H1 (cell line): ENCODE measurements around the gene C19orf12. TPM values are rescaled to one million over a fixed set of nuclear protein-coding genes. Genes with fewer than 3 reads are reported as not detected.

Experiments
- ASH2L ChIP-seq: fragments of 200-600, 300-600 bp; sonication (generic); IDR thresholded peaks from one replicate; pipeline ENCODE4 v1.7.1; 2017; ENCODE audit warnings: low read length
- ATF3 ChIP-seq: IDR thresholded peaks from 2 replicates; pipeline ENCODE4 v1.6.1; 2011; ENCODE audit warnings: low read depth, mild to moderate bottlenecking, low read length; ENCODE audit not compliant: insufficient read depth
- BCL11A ChIP-seq, 2 experiments: IDR thresholded peaks; one replicate each; pipeline ENCODE4 v1.6.1; 2011; ENCODE audit warnings: low read depth in 2 of 2, low read length in 2 of 2, mild to moderate bottlenecking in 2 of 2
- CBX5 ChIP-seq: fragments of 300-800, 300-1000 bp; sonication (generic); IDR thresholded peaks from 2 replicates; pipeline ENCODE4 v1.7.1; 2016; ENCODE audit warnings: antibody characterized with exemption, low read length, low read depth
- CHD1 ChIP-seq: IDR thresholded peaks from 2 replicates; pipeline ENCODE4 v1.6.1; 2012; ENCODE audit warnings: low read depth, low read length, improper control_type of control experiment
- CHD2 ChIP-seq: IDR thresholded peaks from 2 replicates; pipeline ENCODE4 v1.6.1; 2012; ENCODE audit warnings: low read length, improper control_type of control experiment
- CTBP2 ChIP-seq: IDR thresholded peaks from 2 replicates; pipeline ENCODE4 v1.7.0; 2011; ENCODE audit warnings: borderline replicate concordance, mild to moderate bottlenecking, moderate library complexity, mixed read lengths, low read length; ENCODE audit not compliant: insufficient read depth, insufficient read length
- EZH2 ChIP-seq: fragments of 200-600 bp; sonication (generic); IDR thresholded peaks from 2 replicates; pipeline ENCODE4 v1.7.1; 2012; ENCODE audit warnings: low read depth, mild to moderate bottlenecking, moderate library complexity, low read length, inconsistent platforms; ENCODE audit not compliant: severe bottlenecking
- FOSL1 ChIP-seq: IDR thresholded peaks from 2 replicates; pipeline ENCODE4 v1.6.1; 2011; ENCODE audit warnings: mild to moderate bottlenecking, low read depth, low read length, moderate library complexity; ENCODE audit not compliant: insufficient read depth
- HDAC2 ChIP-seq, 2 experiments: fragments of 300-600 bp in 1 of 2; sonication (generic) in 1 of 2; IDR thresholded peaks; 2 replicates each; pipeline ENCODE4 v1.6.1; 2011 to 2012; ENCODE audit warnings: low read depth in 2 of 2, low read length in 2 of 2, mild to moderate bottlenecking in 2 of 2, moderate library complexity in 2 of 2, borderline replicate concordance in 1 of 2, inconsistent platforms in 1 of 2
- KDM1A ChIP-seq: fragments of 200-600, 300-600 bp; sonication (generic); IDR thresholded peaks from 2 replicates; pipeline ENCODE4 v1.7.1; 2016; ENCODE audit warnings: mild to moderate bottlenecking, low read length, borderline replicate concordance
- MAFK ChIP-seq: IDR thresholded peaks from 2 replicates; pipeline ENCODE4 v1.6.1; 2012; ENCODE audit warnings: low read depth, mild to moderate bottlenecking, improper control_type of control experiment, low read length
- NANOG ChIP-seq: IDR thresholded peaks from 2 replicates; pipeline ENCODE4 v1.6.1; 2011; ENCODE audit warnings: low read length, low read depth, mild to moderate bottlenecking, inconsistent platforms; ENCODE audit not compliant: insufficient read depth, poor library complexity, severe bottlenecking
- POLR2AphosphoS5 ChIP-seq: IDR thresholded peaks from 2 replicates; pipeline ENCODE4 v1.6.1; 2011; ENCODE audit warnings: low read depth, low read length
- RAD21 ChIP-seq, 2 experiments: IDR thresholded peaks in 1 of 2; conservative IDR thresholded peaks in 1 of 2; 2 replicates each; pipeline ENCODE4 v1.6.1; 2011; ENCODE audit warnings: low read depth in 2 of 2, low read length in 2 of 2, improper control_type of control experiment in 1 of 2, inconsistent platforms in 1 of 2, mild to moderate bottlenecking in 1 of 2, moderate library complexity in 1 of 2
- RNF2 ChIP-seq: fragments of 200-900, 300-1000 bp; sonication (generic); IDR thresholded peaks from 2 replicates; pipeline ENCODE4 v1.7.1; 2016; ENCODE audit warnings: borderline replicate concordance, low read depth, mild to moderate bottlenecking, antibody characterized with exemption, low read length; ENCODE audit not compliant: poor library complexity, severe bottlenecking; ENCODE audit errors: missing control alignments
- RXRA ChIP-seq: IDR thresholded peaks from 2 replicates; pipeline ENCODE4 v1.6.1; 2011; ENCODE audit warnings: low read depth, mild to moderate bottlenecking, low read length, moderate library complexity; ENCODE audit not compliant: insufficient read depth
- SIN3A ChIP-seq, 2 experiments: IDR thresholded peaks in 1 of 2; conservative IDR thresholded peaks in 1 of 2; 2 replicates each; pipeline ENCODE4 v1.6.1; 2011 to 2012; ENCODE audit warnings: low read length in 2 of 2, improper control_type of control experiment in 1 of 2, low read depth in 1 of 2, mild to moderate bottlenecking in 1 of 2
- SP4 ChIP-seq: IDR thresholded peaks from 2 replicates; pipeline ENCODE4 v1.6.1; 2012; ENCODE audit warnings: low read length, inconsistent platforms
- TAF1 ChIP-seq: IDR thresholded peaks from 2 replicates; pipeline ENCODE4 v1.6.1; 2011; ENCODE audit warnings: mild to moderate bottlenecking, low read depth, low read length
- TAF7 ChIP-seq: optimal IDR thresholded peaks from 2 replicates; pipeline ENCODE3; 2011; ENCODE audit warnings: low read depth, mild to moderate bottlenecking, inconsistent platforms, low read length, moderate library complexity, borderline replicate concordance
- TCF12 ChIP-seq: IDR thresholded peaks from 2 replicates; pipeline ENCODE4 v1.6.1; 2011; ENCODE audit warnings: low read depth, mild to moderate bottlenecking, low read length
- TEAD4 ChIP-seq: IDR thresholded peaks from 2 replicates; pipeline ENCODE4 v1.6.1; 2012; ENCODE audit warnings: low read depth, low read length, inconsistent platforms, mixed read lengths
- ZNF274 ChIP-seq: IDR thresholded peaks from 2 replicates; pipeline ENCODE4 v1.7.0; 2012; ENCODE audit warnings: low read length, borderline replicate concordance; ENCODE audit errors: extremely low read depth
- polyA plus RNA-seq, 7 experiments: library from polyadenylated mRNA; depleted of rRNA in 3 of 7; stranded (reverse) in 5 of 7; unstranded in 2 of 7; fragments of >200 nt in 5 of 7; fragments of 200-250 nt in 2 of 7; gene quantifications; 1 replicate in 5 of 7; 2 replicates in 1 of 7; 4 replicates in 1 of 7; pipeline versions ENCODE4 v1.2.1 to v1.2.3, GENCODE V29; 2011 to 2013; ENCODE audit warnings: missing spikeins in 2 of 7, mixed read lengths in 2 of 7
- total RNA-seq: library from RNA; stranded (reverse); fragmentation: NEBNext Ultra II Directional; extraction: Animal tissue kit (Norgen Biotek cat#: 25700); gene quantifications from 2 replicates; pipeline ENCODE4 v1.2.1, GENCODE V29; 2021

The C19orf12 gene
- total and polyA plus RNA-seq, 2 of the 8 experiments (the other 6 are each of a cell fraction or from before 2014, with no cell fraction given): 10.7 to 11.9 TPM

- TF ChIP-seq TAF7 (no peak), CHD2 (no peak), BCL11A (IDR thresholded peaks at IDR 0.05; ENCODE audit: low read depth in 2 of 2, low read length in 2 of 2) (no peak), TAF1 (peak; percentile 59; the same call in 1 of the 2 replicates), TCF12 (no peak), RXRA (no peak), NANOG (no peak), CTBP2 (no peak), RAD21 (IDR thresholded peaks at IDR 0.05 in 1 of 2, conservative IDR thresholded peaks at IDR 0.05 in 1 of 2; ENCODE audit: low read depth in 2 of 2, low read length in 2 of 2) (no peak), ASH2L (peak; percentile 84), ZNF274 (no peak), SP4 (no peak), POLR2AphosphoS5 (no peak), ATF3 (no peak), HDAC2 (IDR thresholded peaks at IDR 0.05; ENCODE audit: borderline replicate concordance in 1 of 2, low read depth in 2 of 2, low read length in 2 of 2) (no peak), SIN3A (conservative IDR thresholded peaks at IDR 0.05 in 1 of 2, IDR thresholded peaks at IDR 0.05 in 1 of 2; ENCODE audit: low read depth in 1 of 2, low read length in 2 of 2) (no peak), KDM1A (no peak), RNF2 (no peak), EZH2 (no peak), MAFK (no peak), CHD1 (no peak), FOSL1 (no peak), TEAD4 (no peak), CBX5 (no peak)
Measured at GRCh38 chr19:29724102-29724641, 9.1 kb upstream of the C19orf12 start (continued).
